Middle frontal gyrus (tissue), 1 donor: Measurements from ENCODE around the gene RUSF1.
"Not testable (repeated sequence)": the region's sequence is repeated elsewhere in the genome, so short reads cannot be mapped to it uniquely, and the experiment has no call there.

ENCODE experiments used
- DNase-seq: peaks from one replicate; pipeline ENCODE4 v3.0.0-alpha.2; 2015; ENCODE audit warnings: low spot score; ENCODE audit errors: extremely low spot score

Gene RUSF1

DNA sequence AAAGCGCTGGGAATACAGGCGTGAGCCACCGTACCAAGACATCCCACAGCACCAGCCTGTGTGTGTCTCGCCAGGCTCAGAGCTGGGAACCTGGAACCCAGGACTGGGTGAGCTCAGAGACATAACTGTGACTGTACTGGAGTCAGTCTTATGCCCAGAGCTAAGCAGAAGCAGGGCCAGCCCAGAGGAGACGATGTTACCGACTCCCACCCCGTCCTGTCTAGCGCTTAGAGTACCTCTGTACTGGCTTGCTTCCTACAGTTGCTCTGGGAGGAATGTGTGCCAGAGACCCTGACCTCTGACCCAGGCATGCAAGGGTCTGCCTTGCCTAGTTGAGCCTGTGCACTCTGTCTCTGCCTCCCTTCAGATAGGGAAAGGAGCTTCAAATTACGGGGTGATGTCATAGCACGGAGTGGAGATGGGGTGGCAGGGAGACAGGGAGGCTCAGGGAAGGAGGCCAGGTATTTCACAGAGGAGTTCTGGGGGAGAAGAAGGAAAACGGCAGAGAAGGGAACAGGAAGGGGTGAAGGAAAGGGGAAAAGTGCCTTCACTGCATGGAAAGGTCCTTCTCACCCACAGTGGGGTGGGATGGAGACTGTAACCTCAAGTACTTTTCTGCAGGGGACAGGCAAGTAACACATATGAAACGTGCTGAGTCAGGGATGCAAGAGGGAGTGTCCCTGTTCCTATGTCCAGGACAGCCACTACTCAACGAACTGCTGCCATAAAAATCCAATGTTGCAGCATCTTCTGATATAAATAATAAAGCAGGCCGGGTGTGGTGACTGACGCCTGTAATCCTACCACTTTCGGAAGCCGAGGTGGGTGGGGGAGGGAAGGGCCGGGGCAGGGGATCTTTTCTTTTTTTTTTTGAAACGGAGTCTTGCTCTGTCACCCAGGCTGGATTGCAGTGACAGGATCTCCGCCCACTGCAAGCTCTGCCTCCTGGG, 54.7 kb downstream of the RUSF1 start:
- no peak for DNase-seq

DNA sequence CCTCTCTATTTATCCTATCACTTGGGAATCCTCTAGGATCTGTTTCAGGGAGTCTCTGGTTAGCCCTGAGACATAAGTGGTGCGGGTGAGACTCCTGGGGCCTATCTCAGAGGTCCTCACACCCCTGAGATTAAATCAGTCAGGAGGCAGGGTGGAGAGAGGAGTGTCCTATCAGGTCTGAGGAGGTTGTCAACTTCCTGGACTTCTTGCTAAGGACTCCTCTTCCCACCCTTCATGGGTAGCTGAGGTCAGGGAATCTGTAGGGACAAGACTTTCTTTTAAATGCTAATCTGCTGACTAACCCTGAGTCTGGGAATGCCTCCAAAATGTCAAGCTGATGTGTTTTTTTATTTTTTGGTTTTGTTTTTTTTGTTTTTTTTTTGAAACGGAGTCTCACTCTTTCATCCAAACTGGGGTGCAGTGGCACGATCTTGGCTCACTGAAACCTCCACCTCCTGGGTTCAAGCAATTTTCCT, 55.5 kb downstream of the RUSF1 start:
- no peak for DNase-seq

DNA sequence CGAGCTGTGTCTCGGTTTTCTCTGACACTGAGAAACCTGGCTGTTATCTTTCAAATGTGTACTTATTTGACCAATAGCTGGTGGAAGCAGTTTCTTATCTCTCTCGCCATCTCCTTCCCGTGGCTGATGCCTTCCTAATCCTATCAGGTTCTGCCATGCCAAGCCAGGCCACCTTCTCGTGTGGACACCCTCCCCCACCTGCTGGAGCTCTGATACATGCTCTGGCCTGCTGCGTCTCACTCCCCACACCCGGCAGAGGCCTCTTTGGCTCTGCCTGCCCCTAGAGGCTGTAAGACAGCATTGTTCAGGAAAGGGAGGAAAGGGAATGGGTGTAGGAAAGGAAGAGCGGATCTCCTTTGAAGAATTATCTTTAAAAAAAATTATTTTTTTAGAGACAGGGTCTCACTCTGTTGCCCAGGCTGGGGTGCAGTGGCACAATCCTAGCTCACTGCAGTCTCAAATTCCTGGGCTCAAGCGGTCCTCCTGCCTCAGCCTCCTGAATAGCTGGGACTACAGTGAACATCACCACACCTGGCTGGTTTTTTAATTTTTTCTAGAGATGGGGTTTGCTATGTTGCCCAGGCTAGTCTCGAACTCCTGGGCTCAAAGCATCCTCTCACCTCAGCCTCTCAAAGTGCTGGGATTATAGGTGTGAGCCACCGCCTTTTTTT, 56.4 kb downstream of the RUSF1 start:
- DNase-seq = no peak

DNA sequence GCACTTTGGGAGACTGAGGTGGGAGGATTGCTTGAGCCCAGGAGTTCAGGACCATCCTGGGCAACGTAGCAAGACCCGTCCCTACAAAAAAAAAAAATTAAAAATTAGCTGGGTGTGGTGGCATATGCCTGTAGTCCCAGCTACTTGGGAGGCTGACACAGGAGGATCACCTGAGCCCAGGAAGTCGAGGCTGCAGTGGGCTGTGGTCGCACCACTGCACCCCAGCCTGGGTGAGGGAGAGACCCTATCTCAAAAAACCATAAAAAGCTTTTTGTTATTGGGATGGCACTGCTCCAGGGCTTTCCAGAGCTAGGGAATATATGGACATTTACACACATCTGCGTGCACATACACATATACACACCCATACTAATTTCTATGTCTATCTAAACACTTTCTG, 57.0 kb downstream of the RUSF1 start:
- DNase-seq = no peak

DNA sequence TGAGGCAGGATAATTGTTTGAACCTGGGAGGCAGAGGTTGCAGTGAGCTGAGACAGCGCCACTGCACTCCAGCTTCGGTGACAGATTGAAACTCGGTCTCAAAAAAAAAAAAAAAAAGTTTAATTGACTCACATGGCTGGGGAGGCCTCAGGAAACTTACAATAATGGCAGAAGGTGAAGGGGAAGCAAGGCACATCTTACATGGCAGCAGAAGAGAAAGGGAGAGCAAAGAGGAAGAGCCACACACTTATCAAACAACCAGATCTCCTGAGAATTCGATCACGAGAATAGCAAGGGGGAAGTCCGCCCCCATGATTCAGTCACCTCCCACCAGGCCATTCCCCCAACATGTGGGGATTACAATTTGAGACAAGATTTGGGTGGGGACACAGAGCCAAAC, 62.3 kb downstream of the RUSF1 start:
- not testable (repeated sequence) for DNase-seq

DNA sequence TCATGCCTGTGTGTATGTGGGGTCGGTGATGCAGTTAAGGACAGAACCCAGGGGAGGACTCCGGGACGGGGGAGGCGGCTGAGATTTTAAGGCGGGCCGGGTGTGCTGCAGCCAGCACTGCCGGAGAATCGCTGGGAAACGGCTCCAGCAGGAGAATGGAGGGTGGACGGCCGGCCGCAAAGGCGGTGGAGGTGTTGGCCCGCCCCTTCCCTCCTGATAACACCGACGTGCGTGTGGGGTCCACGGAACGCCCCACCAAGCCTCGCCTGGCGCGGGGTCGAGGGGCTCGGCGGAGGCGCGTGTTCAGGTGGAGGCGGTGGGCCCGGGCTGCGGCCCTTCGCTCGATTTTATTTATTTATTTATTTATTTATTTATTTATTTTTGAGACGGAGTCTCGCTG, 66.2 kb downstream of the RUSF1 start:
- no peak for DNase-seq

DNA sequence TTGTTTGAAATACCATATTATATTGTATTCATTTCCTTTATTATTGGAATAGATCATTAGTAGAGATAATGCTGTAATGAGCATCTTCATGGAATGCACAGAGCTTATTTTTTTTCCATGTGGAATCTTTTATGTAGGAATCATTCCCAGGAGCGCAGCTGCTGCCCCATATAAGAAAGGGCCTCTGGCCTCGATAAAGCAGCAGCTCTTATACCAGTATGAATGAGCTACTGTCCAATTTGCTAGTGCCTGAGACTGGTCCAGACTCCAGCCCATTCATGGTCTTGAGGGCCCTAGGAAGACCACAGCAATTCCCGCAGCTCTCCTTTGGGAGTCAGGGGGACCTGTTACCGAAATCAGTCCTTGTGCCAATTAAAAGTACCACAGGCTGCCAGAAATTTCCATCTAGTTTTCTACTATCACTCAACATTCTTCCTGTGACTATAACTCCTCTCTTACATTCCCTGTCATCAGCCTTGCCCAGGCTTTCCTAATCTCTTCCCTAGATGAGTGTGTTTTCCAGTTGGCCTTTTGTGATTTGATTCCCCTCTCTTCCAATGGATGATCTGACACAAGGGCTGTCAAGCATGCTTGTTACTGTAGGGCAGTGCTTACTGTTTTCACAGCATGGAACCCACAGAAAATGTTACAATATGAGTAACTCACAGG, 67.5 kb downstream of the RUSF1 start:
- DNase-seq = no peak

DNA sequence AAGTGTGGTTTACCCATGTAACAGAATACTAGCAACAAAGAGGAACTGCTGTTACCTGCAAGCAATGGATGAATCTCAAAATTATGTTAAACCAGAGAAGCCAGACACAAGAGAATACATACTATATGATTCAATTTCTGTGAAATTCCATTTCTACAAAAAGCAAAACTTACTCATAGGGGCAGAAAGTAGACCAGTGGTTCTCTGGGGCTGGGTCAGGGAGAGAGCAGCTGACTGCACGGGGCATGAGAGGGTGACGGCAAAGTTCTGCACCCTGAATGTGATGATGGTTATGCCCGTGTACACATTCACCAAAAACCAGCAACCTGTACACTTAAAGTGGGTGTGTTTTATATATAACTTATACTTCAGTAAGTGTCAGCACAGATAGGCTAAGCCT, 68.7 kb downstream of the RUSF1 start:
- no peak for DNase-seq
